Keratinocyte (primary cell): Measurements from ENCODE around the gene CPB1. TPM values are rescaled to one million over a fixed set of nuclear protein-coding genes. Genes with fewer than 3 reads are reported as not detected.

Experiments used
- DNase-seq: peaks from one replicate; pipeline ENCODE4 v3.0.0-alpha.2; 2011; ENCODE audit warnings: low read depth, missing footprints, low spot score
- FAIRE-seq: peaks from 2 replicates; lab custom pipeline; 2011; peaks lifted over from hg19 to GRCh38; lab: Jason Lieb, UNC
- H2AFZ ChIP-seq: 2 replicates; pipeline ENCODE4 v1.6.0; 2012; ENCODE audit warnings: low read length, control low read depth, inconsistent platforms; ENCODE audit not compliant: control insufficient read depth
- H3K27ac ChIP-seq: 2 replicates; pipeline ENCODE4 v1.5.1; 2011; ENCODE audit warnings: low read length; ENCODE audit not compliant: control insufficient read depth, insufficient read depth
- H3K27me3 ChIP-seq: 3 replicates; pipeline ENCODE4 v1.6.0; 2011; ENCODE audit warnings: low read length; ENCODE audit not compliant: control insufficient read depth, insufficient read depth; ENCODE audit errors: extremely low read depth
- H3K36me3 ChIP-seq, 2 experiments: 2 replicates in 1 of 2; 3 replicates in 1 of 2; pipeline ENCODE4 v1.5.1; 2011; ENCODE audit warnings: low read length in 2 of 2, mild to moderate bottlenecking in 1 of 2; ENCODE audit not compliant: control insufficient read depth in 2 of 2, insufficient read depth in 2 of 2; ENCODE audit errors: extremely low read depth in 1 of 2
- H3K4me1 ChIP-seq: 3 replicates; pipeline ENCODE4 v1.5.1; 2011; ENCODE audit warnings: low read length; ENCODE audit not compliant: control insufficient read depth, insufficient read depth; ENCODE audit errors: extremely low read depth
- H3K4me2 ChIP-seq: 3 replicates; pipeline ENCODE4 v1.6.0; 2011; ENCODE audit warnings: low read depth, low read length; ENCODE audit not compliant: control insufficient read depth, insufficient read depth; ENCODE audit errors: extremely low read depth
- H3K4me3 ChIP-seq, 3 experiments: fragments of 200-600 bp in 1 of 3; sonication (generic) in 1 of 3; 2 replicates in 2 of 3; 3 replicates in 1 of 3; pipeline ENCODE4 v1.5.1; 2011 to 2016; ENCODE audit warnings: low read length in 3 of 3, mild to moderate bottlenecking in 3 of 3, control low read depth in 2 of 3, inconsistent platforms in 1 of 3, low read depth in 1 of 3, mixed read lengths in 1 of 3, mixed run types in 1 of 3, moderate library complexity in 1 of 3; ENCODE audit not compliant: control insufficient read depth in 2 of 3, insufficient read depth in 2 of 3; ENCODE audit errors: extremely low read depth in 1 of 3
- H3K79me2 ChIP-seq: 2 replicates; pipeline ENCODE4 v1.6.0; 2012; ENCODE audit warnings: low read length; ENCODE audit not compliant: control insufficient read depth, insufficient read depth
- H3K9ac ChIP-seq: 3 replicates; pipeline ENCODE4 v1.6.0; 2011; ENCODE audit warnings: low read length; ENCODE audit not compliant: control insufficient read depth, insufficient read depth; ENCODE audit errors: extremely low read depth
- H3K9me1 ChIP-seq: 3 replicates; pipeline ENCODE4 v1.6.0; 2011; ENCODE audit warnings: low read length; ENCODE audit not compliant: control insufficient read depth, insufficient read depth; ENCODE audit errors: extremely low read depth
- H3K9me3 ChIP-seq: 2 replicates; pipeline ENCODE4 v1.5.1; 2012; ENCODE audit warnings: low read depth, low read length; ENCODE audit not compliant: control insufficient read depth
- H4K20me1 ChIP-seq: 3 replicates; pipeline ENCODE4 v1.6.0; 2011; ENCODE audit warnings: low read length; ENCODE audit not compliant: control insufficient read depth, insufficient read depth; ENCODE audit errors: extremely low read depth
- CTCF ChIP-seq, 3 experiments: IDR thresholded peaks in 1 of 3; conservative IDR thresholded peaks in 1 of 3; optimal IDR thresholded peaks in 1 of 3; 2 replicates in 2 of 3; 3 replicates in 1 of 3; pipeline versions ENCODE3 to v1.5.1; 2011; ENCODE audit warnings: low read length in 3 of 3, mild to moderate bottlenecking in 3 of 3, moderate library complexity in 2 of 3, control low read depth in 1 of 3, inconsistent platforms in 1 of 3; ENCODE audit not compliant: insufficient read depth in 2 of 3; ENCODE audit errors: extremely low read depth in 1 of 3
- EZH2 ChIP-seq: IDR thresholded peaks from one replicate; pipeline ENCODE4 v1.6.1; 2012; ENCODE audit warnings: inconsistent platforms, mild to moderate bottlenecking, low read length, moderate library complexity
- dilution Hi-C: fragments of 300-500 bp; cut with MboI; formaldehyde crosslinking; loops from one replicate; pipeline ENCODE4 v1.7.0; 2020; ENCODE audit warnings: low sequenced_read_pairs; ENCODE audit not compliant: extremely low pct_ligation_motif_present
- polyA plus RNA-seq, 5 experiments: library from polyadenylated mRNA; depleted of rRNA in 3 of 5; stranded (reverse) in 3 of 5; stranded (forward) in 1 of 5; unstranded in 1 of 5; fragments of >200 nt; gene quantifications; 1 replicate in 1 of 5; 2 replicates in 3 of 5; 3 replicates in 1 of 5; pipeline versions ENCODE4 v1.2.1 to v1.2.3, GENCODE V29; 2011 to 2012; ENCODE audit warnings: missing spikeins in 2 of 5, low read depth in 1 of 5, low replicate concordance in 1 of 5

CPB1 gene
- polyA plus RNA-seq, 1 donor (not counting 4 experiments of a cell fraction or from before 2014, with no cell fraction given) = not detected

GRCh38 chr3:148906667-148907066 is 79.1 kb downstream of the CPB1 start:
- Histone ChIP-seq H3K36me3 (no peaks in the 10 kb centered on the region), H3K27me3 (no peaks in the 10 kb centered on the region), H3K27ac (no peak overlapping the region), H2AFZ (no peak overlapping the region), H3K4me2 (no peak overlapping the region), H3K9me3 (no peaks in the 10 kb centered on the region), H4K20me1 (no peaks in the 10 kb centered on the region), H3K4me3 (no peak overlapping the region), H3K9ac (no peak overlapping the region), H3K9me1 (no peaks in the 10 kb centered on the region), H3K4me1 (no peaks in the 10 kb centered on the region), H3K79me2 (no peaks in the 10 kb centered on the region)
- DNase-seq (no peak), FAIRE-seq (no peak)
- dilution Hi-C loops = no loop called here
- TF ChIP-seq CTCF (optimal IDR thresholded peaks at IDR 0.05 in 1 of 3, IDR thresholded peaks at IDR 0.05 in 1 of 3, conservative IDR thresholded peaks at IDR 0.05 in 1 of 3; ENCODE audit: extremely low read depth in 1 of 3, insufficient read depth in 2 of 3, low read length in 3 of 3) (no peak), EZH2 (no peak)

Other genes with a start within 250 kb of the CPB1 start
- gene AGTR1, start 129.9 kb upstream of the CPB1 start, polyA plus RNA-seq = not detected in 3 replicates
- gene CPA3, start 37.5 kb downstream of the CPB1 start, polyA plus RNA-seq = not detected in 3 replicates
- 20.6 to 25.7 TPM (median 25.2 TPM) in 3 replicates for gene GYG1, start 163.7 kb downstream of the CPB1 start, polyA plus RNA-seq